Measurements from ENCODE around the gene CDA. TPM values are rescaled to one million over a fixed set of nuclear protein-coding genes. Genes with fewer than 3 reads are reported as not detected.

The CDA gene
- total RNA-seq, 4 donors from 2014 or later: 2.3 to 12.2 (median 5.0) TPM

GRCh38 chr1:20633190-20634064, 44.5 kb downstream of the CDA start, which contains the start of gene PINK1:
TSS of gene PINK1 (plus strand) at chr1:20633458. CDS start at chr1:20633549, 91 bp downstream.
- TF ChIP-seq POLR2A (IDR thresholded peaks at IDR 0.05) (peak; percentile 90 to 94), CTCF (IDR thresholded peaks at IDR 0.05) (peak; percentile 84 to 99 (median 98))
- Histone ChIP-seq H3K9me3 (no peaks in the 10 kb centered on the region), H3K36me3 (no peaks in the 10 kb centered on the region), H3K27me3 (no peaks in the 10 kb centered on the region), H3K27ac (peak within 1 kb of the TSS; percentile 83 to 95), H3K4me3 (peak within 1 kb of the TSS; percentile 53 to 97), H3K4me1 (peaks cover 0 to 5% of the 10 kb centered on the region in 2 donors)
- intact Hi-C loops (cut with DNase I; ENCODE audit: low total_unique reads): no loop called here
- peak; percentile 72 to 89 for DNase-seq

GRCh38 chr1:20634065-20634593, 45.2 kb downstream of the CDA start:
- TF ChIP-seq POLR2A (IDR thresholded peaks at IDR 0.05): no peak
- peak in 1 of 4 experiments; percentile 0 for TF ChIP-seq CTCF (IDR thresholded peaks at IDR 0.05)
- intact Hi-C loops (cut with DNase I; ENCODE audit: low total_unique reads): no loop called here

GRCh38 chr1:20634594-20635084, 45.7 kb downstream of the CDA start:
- TF ChIP-seq POLR2A (IDR thresholded peaks at IDR 0.05) (no peak), CTCF (IDR thresholded peaks at IDR 0.05) (no peak)
- DNase-seq: no peak
- H3K36me3 ChIP-seq: no peaks in the 10 kb centered on the region
- H3K27me3 ChIP-seq: no peaks in the 10 kb centered on the region
- intact Hi-C loops (cut with DNase I; ENCODE audit: low total_unique reads): no loop called here
- no peaks in the 10 kb centered on the region for H3K9me3 ChIP-seq
- peak overlapping the region; percentile 83 to 95 for H3K27ac ChIP-seq
- peak overlapping the region; percentile 53 to 97 for H3K4me3 ChIP-seq
- peaks cover 0 to 5% of the 10 kb centered on the region in 2 donors for H3K4me1 ChIP-seq

More at GRCh38 chr1:20634065-20634593, 45.2 kb downstream of the CDA start:
- H3K36me3 ChIP-seq: no peaks in the 10 kb centered on the region
- peak overlapping the region; percentile 83 to 95 for H3K27ac ChIP-seq
- peaks cover 0 to 5% of the 10 kb centered on the region in 2 donors for H3K4me1 ChIP-seq
- no peaks in the 10 kb centered on the region for H3K9me3 ChIP-seq
- no peak for DNase-seq
- peak overlapping the region; percentile 53 to 97 for H3K4me3 ChIP-seq
- H3K27me3 ChIP-seq: no peaks in the 10 kb centered on the region

GRCh38 chr1:20636785-20637347, 48.0 kb downstream of the CDA start:
- intact Hi-C loops (cut with DNase I; ENCODE audit: low total_unique reads): no loop called here
- DNase-seq: no peak
- Histone ChIP-seq H3K27me3 (no peaks in the 10 kb centered on the region), H3K4me1 (peaks cover 0 to 5% of the 10 kb centered on the region in 2 donors), H3K4me3 (no peak overlapping the region), H3K36me3 (no peaks in the 10 kb centered on the region), H3K9me3 (no peaks in the 10 kb centered on the region), H3K27ac (no peak overlapping the region)
- no peak for TF ChIP-seq POLR2A (IDR thresholded peaks at IDR 0.05)
- no peak for TF ChIP-seq CTCF (IDR thresholded peaks at IDR 0.05)
